ENCODE results near the gene KRTAP27-1. TPM values are rescaled to one million over a fixed set of nuclear protein-coding genes. Genes with fewer than 3 reads are reported as not detected.

KRTAP27-1 gene
- total RNA-seq, 4 donors from 2014 or later, result not detected

- Histone ChIP-seq H3K4me1 (no peaks in the 10 kb centered on the region), H3K9me3 (no peaks in the 10 kb centered on the region), H3K4me3 (no peak overlapping the region), H3K27ac (replicated peaks in 1 of 4) (no peak overlapping the region), H3K27me3 (no peaks in the 10 kb centered on the region), H3K36me3 (no peaks in the 10 kb centered on the region)
- no peak for DNase-seq (ENCODE audit: extremely low spot score)
- intact Hi-C loops (cut with DNase I), result no loop called here
- 77% methylated on average over 1 of the region's 1 CpG for WGBS
- TF ChIP-seq POLR2A (IDR thresholded peaks at IDR 0.05; ENCODE audit: low read depth) (no peak), POLR2AphosphoS5 (IDR thresholded peaks at IDR 0.05) (no peak), CTCF (IDR thresholded peaks at IDR 0.05) (no peak), EP300 (IDR thresholded peaks at IDR 0.05) (no peak)
These were observed 17.0 kb upstream of the KRTAP27-1 start for GRCh38 chr21:30354308-30355005.

GRCh38 chr21:30351534-30351933, 14.0 kb upstream of the KRTAP27-1 start:
- TF ChIP-seq EP300 (IDR thresholded peaks at IDR 0.05), result no peak
- no peak for TF ChIP-seq POLR2A (IDR thresholded peaks at IDR 0.05; ENCODE audit: low read depth)
- TF ChIP-seq CTCF (IDR thresholded peaks at IDR 0.05), result no peak
- no peak for TF ChIP-seq POLR2AphosphoS5 (IDR thresholded peaks at IDR 0.05)
- Histone ChIP-seq H3K36me3 (no peaks in the 10 kb centered on the region), H3K27ac (replicated peaks in 1 of 4) (no peak overlapping the region), H3K9me3 (no peaks in the 10 kb centered on the region), H3K27me3 (no peaks in the 10 kb centered on the region), H3K4me3 (no peak overlapping the region), H3K4me1 (no peaks in the 10 kb centered on the region)
- WGBS, result 90% methylated on average over 1 of the region's 1 CpG
- no peak for DNase-seq (ENCODE audit: extremely low spot score)
- intact Hi-C loops (cut with DNase I), result no loop called here

- WGBS, result 67% methylated on average over 3 of the region's 3 CpGs
- no peaks in the 10 kb centered on the region for H3K4me1 ChIP-seq
- no peaks in the 10 kb centered on the region for H3K9me3 ChIP-seq
- TF ChIP-seq EP300 (IDR thresholded peaks at IDR 0.05), result no peak
- no peak for TF ChIP-seq POLR2A (IDR thresholded peaks at IDR 0.05; ENCODE audit: low read depth)
- no peak for TF ChIP-seq POLR2AphosphoS5 (IDR thresholded peaks at IDR 0.05)
- TF ChIP-seq CTCF (IDR thresholded peaks at IDR 0.05), result no peak
- no peak overlapping the region for H3K27ac ChIP-seq (replicated peaks in 1 of 4)
- intact Hi-C loops (cut with DNase I), result no loop called here
- no peaks in the 10 kb centered on the region for H3K36me3 ChIP-seq
- DNase-seq (ENCODE audit: extremely low spot score), result no peak
- no peaks in the 10 kb centered on the region for H3K27me3 ChIP-seq
- no peak overlapping the region for H3K4me3 ChIP-seq
These were observed 12.1 kb upstream of the KRTAP27-1 start for GRCh38 chr21:30349572-30349971.

- DNase-seq (ENCODE audit: extremely low spot score), result no peak
- no peaks in the 10 kb centered on the region for H3K36me3 ChIP-seq
- no peaks in the 10 kb centered on the region for H3K4me1 ChIP-seq
- intact Hi-C loops (cut with DNase I), result no loop called here
- WGBS, result 88% methylated on average over 4 of the region's 4 CpGs
- H3K4me3 ChIP-seq, result no peak within 1 kb of the TSS
- H3K27ac ChIP-seq (replicated peaks in 1 of 4), result no peak within 1 kb of the TSS
- no peaks in the 10 kb centered on the region for H3K27me3 ChIP-seq
- no peaks in the 10 kb centered on the region for H3K9me3 ChIP-seq
- TF ChIP-seq POLR2A (IDR thresholded peaks at IDR 0.05; ENCODE audit: low read depth) (no peak), EP300 (IDR thresholded peaks at IDR 0.05) (no peak), CTCF (IDR thresholded peaks at IDR 0.05) (no peak), POLR2AphosphoS5 (IDR thresholded peaks at IDR 0.05) (no peak)
These were observed 11.0 kb upstream of the KRTAP27-1 start, which contains the start of gene KRTAP23-1 for GRCh38 chr21:30348506-30348905. Gene KRTAP23-1 (minus strand): TSS chr21:30348606. CDS start chr21:30348606, 0 bp downstream.

GRCh38 chr21:30345014-30345413, 7.5 kb upstream of the KRTAP27-1 start:
- Histone ChIP-seq H3K27ac (replicated peaks in 1 of 4) (no peak overlapping the region), H3K36me3 (no peaks in the 10 kb centered on the region), H3K9me3 (no peaks in the 10 kb centered on the region), H3K4me1 (no peaks in the 10 kb centered on the region), H3K4me3 (no peak overlapping the region), H3K27me3 (no peaks in the 10 kb centered on the region)
- TF ChIP-seq CTCF (IDR thresholded peaks at IDR 0.05) (no peak), POLR2A (IDR thresholded peaks at IDR 0.05; ENCODE audit: low read depth) (no peak), POLR2AphosphoS5 (IDR thresholded peaks at IDR 0.05) (no peak), EP300 (IDR thresholded peaks at IDR 0.05) (no peak)
- no peak for DNase-seq (ENCODE audit: extremely low spot score)
- intact Hi-C loops (cut with DNase I), result no loop called here
- WGBS, result 72% methylated on average over 2 of the region's 2 CpGs
